Measurements from ENCODE around the gene TECTB. TPM values are rescaled to one million over a fixed set of nuclear protein-coding genes. Genes with fewer than 3 reads are reported as not detected.

TECTB gene
- total RNA-seq, 1 experiment from 2014 or later = 0.07 TPM

DNA sequence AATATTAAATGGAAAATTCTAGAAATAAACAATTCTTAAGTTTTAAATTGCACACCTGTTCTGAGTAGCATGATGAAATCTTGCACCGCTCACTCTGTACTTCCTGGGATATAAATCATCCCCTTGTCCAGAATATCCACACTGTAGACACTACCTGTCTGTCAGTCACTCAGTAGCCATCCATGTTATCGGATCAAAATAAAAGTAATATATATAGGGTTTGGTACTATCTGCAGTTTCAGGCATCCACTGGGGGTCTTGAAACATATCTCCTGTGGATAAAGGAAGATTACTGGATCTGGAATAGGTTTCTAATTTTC is 6.8 kb downstream of the TECTB start:
- no peaks in the 10 kb centered on the region for H4K20me1 ChIP-seq (ENCODE audit: insufficient read depth)
- POLR2A ChIA-PET = no interaction called here

More for the DNA sequence above, 6.8 kb downstream of the TECTB start:
- DNase-seq (ENCODE audit: low read depth, low spot score) (no peak), ATAC-seq (no peak)
- no peaks in the 10 kb centered on the region for H3K36me3 ChIP-seq (ENCODE audit: control insufficient read depth in 1 of 2, insufficient read depth in 2 of 2, low read length in 2 of 2)
- CTCF ChIA-PET = no interaction called here
- no peak overlapping the region for H2AFZ ChIP-seq (ENCODE audit: low read depth, low read length, poor library complexity, severe bottlenecking)
- H3K27ac ChIP-seq (ENCODE audit: low read depth, low read length) = no peak overlapping the region
- no peaks in the 10 kb centered on the region for H3K9me2 ChIP-seq (ENCODE audit: insufficient read depth)
- no TSS peak for BruUV-seq (replicated peaks)
- TF ChIP-seq EGR1 (IDR thresholded peaks at IDR 0.05; ENCODE audit: low read depth) = no peak
- no peak for TF ChIP-seq RAD21 (IDR thresholded peaks at IDR 0.05; ENCODE audit: low read depth)
- TF ChIP-seq POLR2AphosphoS5 (IDR thresholded peaks at IDR 0.05; ENCODE audit: low read depth, low read length) = no peak
- TF ChIP-seq JUND (IDR thresholded peaks at IDR 0.05) = no peak
- no peak for TF ChIP-seq SRF (IDR thresholded peaks at IDR 0.05; ENCODE audit: low read depth)
- no peak for TF ChIP-seq CEBPB (IDR thresholded peaks at IDR 0.05; ENCODE audit: low read depth)
- no peak for TF ChIP-seq EZH2 (IDR thresholded peaks at IDR 0.05)
- TF ChIP-seq, protein P1, sequence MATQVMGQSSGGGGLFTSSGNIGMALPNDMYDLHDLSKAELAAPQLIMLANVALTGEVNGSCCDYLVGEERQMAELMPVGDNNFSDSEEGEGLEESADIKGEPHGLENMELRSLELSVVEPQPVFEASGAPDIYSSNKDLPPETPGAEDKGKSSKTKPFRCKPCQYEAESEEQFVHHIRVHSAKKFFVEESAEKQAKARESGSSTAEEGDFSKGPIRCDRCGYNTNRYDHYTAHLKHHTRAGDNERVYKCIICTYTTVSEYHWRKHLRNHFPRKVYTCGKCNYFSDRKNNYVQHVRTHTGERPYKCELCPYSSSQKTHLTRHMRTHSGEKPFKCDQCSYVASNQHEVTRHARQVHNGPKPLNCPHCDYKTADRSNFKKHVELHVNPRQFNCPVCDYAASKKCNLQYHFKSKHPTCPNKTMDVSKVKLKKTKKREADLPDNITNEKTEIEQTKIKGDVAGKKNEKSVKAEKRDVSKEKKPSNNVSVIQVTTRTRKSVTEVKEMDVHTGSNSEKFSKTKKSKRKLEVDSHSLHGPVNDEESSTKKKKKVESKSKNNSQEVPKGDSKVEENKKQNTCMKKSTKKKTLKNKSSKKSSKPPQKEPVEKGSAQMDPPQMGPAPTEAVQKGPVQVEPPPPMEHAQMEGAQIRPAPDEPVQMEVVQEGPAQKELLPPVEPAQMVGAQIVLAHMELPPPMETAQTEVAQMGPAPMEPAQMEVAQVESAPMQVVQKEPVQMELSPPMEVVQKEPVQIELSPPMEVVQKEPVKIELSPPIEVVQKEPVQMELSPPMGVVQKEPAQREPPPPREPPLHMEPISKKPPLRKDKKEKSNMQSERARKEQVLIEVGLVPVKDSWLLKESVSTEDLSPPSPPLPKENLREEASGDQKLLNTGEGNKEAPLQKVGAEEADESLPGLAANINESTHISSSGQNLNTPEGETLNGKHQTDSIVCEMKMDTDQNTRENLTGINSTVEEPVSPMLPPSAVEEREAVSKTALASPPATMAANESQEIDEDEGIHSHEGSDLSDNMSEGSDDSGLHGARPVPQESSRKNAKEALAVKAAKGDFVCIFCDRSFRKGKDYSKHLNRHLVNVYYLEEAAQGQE (IDR thresholded peaks at IDR 0.05; ENCODE audit: low read depth) = no peak
- no peak for TF ChIP-seq SP1 (IDR thresholded peaks at IDR 0.05; ENCODE audit: low read depth)
- no peak for TF ChIP-seq POLR2A (IDR thresholded peaks at IDR 0.05; ENCODE audit: borderline replicate concordance, extremely low read depth, insufficient read depth, insufficient read length)
- TF ChIP-seq, protein P2, sequence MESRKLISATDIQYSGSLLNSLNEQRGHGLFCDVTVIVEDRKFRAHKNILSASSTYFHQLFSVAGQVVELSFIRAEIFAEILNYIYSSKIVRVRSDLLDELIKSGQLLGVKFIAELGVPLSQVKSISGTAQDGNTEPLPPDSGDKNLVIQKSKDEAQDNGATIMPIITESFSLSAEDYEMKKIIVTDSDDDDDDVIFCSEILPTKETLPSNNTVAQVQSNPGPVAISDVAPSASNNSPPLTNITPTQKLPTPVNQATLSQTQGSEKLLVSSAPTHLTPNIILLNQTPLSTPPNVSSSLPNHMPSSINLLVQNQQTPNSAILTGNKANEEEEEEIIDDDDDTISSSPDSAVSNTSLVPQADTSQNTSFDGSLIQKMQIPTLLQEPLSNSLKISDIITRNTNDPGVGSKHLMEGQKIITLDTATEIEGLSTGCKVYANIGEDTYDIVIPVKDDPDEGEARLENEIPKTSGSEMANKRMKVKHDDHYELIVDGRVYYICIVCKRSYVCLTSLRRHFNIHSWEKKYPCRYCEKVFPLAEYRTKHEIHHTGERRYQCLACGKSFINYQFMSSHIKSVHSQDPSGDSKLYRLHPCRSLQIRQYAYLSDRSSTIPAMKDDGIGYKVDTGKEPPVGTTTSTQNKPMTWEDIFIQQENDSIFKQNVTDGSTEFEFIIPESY (IDR thresholded peaks at IDR 0.05; ENCODE audit: extremely low read depth, insufficient replicate concordance, low read length) = no peak
- no peak for TF ChIP-seq YY1 (IDR thresholded peaks at IDR 0.05; ENCODE audit: extremely low read depth, insufficient replicate concordance, low read depth, low read length)
- TF ChIP-seq, protein P3, sequence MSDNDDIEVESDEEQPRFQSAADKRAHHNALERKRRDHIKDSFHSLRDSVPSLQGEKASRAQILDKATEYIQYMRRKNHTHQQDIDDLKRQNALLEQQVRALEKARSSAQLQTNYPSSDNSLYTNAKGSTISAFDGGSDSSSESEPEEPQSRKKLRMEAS (IDR thresholded peaks at IDR 0.05) = no peak
- no peak for TF ChIP-seq FOSL1 (IDR thresholded peaks at IDR 0.05; ENCODE audit: low read depth)
- no peak for TF ChIP-seq ELF1 (IDR thresholded peaks at IDR 0.05; ENCODE audit: borderline replicate concordance, low read depth)
- TF ChIP-seq ZNF274 (IDR thresholded peaks at IDR 0.05; ENCODE audit: low read depth, low read length) = no peak
- H3K4me2 ChIP-seq (ENCODE audit: low read length) = no peak overlapping the region
- no peak overlapping the region for H3K4me3 ChIP-seq (replicated peaks in 1 of 2; ENCODE audit: low read depth in 1 of 2, low read length in 2 of 2)
- no peaks in the 10 kb centered on the region for H3K79me2 ChIP-seq (ENCODE audit: insufficient read depth, low read length)
- H3K4me1 ChIP-seq (ENCODE audit: control insufficient read depth in 1 of 2, insufficient read depth in 2 of 2, low read length in 2 of 2) = no peaks in the 10 kb centered on the region
- H3K27me3 ChIP-seq (ENCODE audit: insufficient read depth, low read length) = peaks cover 4% of the 10 kb centered on the region; the same call in 1 of the 2 replicates
- RAD21 ChIA-PET (ENCODE audit: low non-redundant PET in 1 of 2, low total read pairs in 2 of 2, uncharacterized antibody in 2 of 2, unreplicated experiment in 2 of 2) = no interaction called here
- no peak overlapping the region for H3K9ac ChIP-seq (ENCODE audit: low read length)
- H3K9me3 ChIP-seq (ENCODE audit: control insufficient read depth in 1 of 2, insufficient read depth in 1 of 2, low read depth in 1 of 2, low read length in 2 of 2) = no peaks in the 10 kb centered on the region
- intact Hi-C loops (cut with micrococcal nuclease) = no loop called here

Data from HCT116 (cell line).